HepG2 (cell line): ENCODE data around the gene SH2D3A. TPM values are rescaled to one million over a fixed set of nuclear protein-coding genes. Genes with fewer than 3 reads are reported as not detected.

Source experiments
- CC2D1A ChIP-seq: sonication (generic); formaldehyde crosslinking; IDR thresholded peaks from 2 replicates; pipeline ENCODE4 v1.8.1; 2023; ENCODE audit warnings: mild to moderate bottlenecking, missing genetic modification reagents
- KDM6A ChIP-seq: IDR thresholded peaks from 2 replicates; pipeline ENCODE4 v1.6.1; 2016; ENCODE audit warnings: low read depth
- MAFG ChIP-seq: sonication (generic); formaldehyde crosslinking; IDR thresholded peaks from 2 replicates; pipeline ENCODE4 v1.5.1; 2020; ENCODE audit warnings: mild to moderate bottlenecking, missing genetic modification reagents
- NFE2L1 ChIP-seq: sonication (generic); formaldehyde crosslinking; IDR thresholded peaks from 2 replicates; pipeline ENCODE4 v1.4.0; 2020; ENCODE audit warnings: missing genetic modification reagents, mild to moderate bottlenecking, borderline replicate concordance
- NFE2L2 ChIP-seq: fragments of 150-350 bp; IDR thresholded peaks from 2 replicates; pipeline ENCODE4 v1.6.1; 2014; ENCODE audit warnings: low read length
- RAD21 ChIP-seq: fragments of 450-650 bp; formaldehyde crosslinking; IDR thresholded peaks from 2 replicates; pipeline ENCODE4 v1.5.0; 2020; ENCODE audit warnings: mild to moderate bottlenecking
- RBAK ChIP-seq: sonication (generic); formaldehyde crosslinking; IDR thresholded peaks from 2 replicates; pipeline ENCODE4 v1.5.1; 2020; ENCODE audit warnings: mild to moderate bottlenecking, missing genetic modification reagents
- SP4 ChIP-seq: sonication (generic); formaldehyde crosslinking; IDR thresholded peaks from 2 replicates; pipeline ENCODE4 v1.8.1; 2023; ENCODE audit warnings: mild to moderate bottlenecking, missing genetic modification reagents
- STAT5B ChIP-seq: sonication (generic); formaldehyde crosslinking; IDR thresholded peaks from 2 replicates; pipeline ENCODE4 v1.4.0; 2020; ENCODE audit warnings: missing genetic modification reagents
- SYNCRIP ChIP-seq: fragments of 200-400 bp; formaldehyde crosslinking; IDR thresholded peaks from 2 replicates; pipeline ENCODE4 v1.6.1; 2018; ENCODE audit warnings: mild to moderate bottlenecking, low read depth, low read length; ENCODE audit not compliant: insufficient read depth
- TGIF2 ChIP-seq: IDR thresholded peaks from 2 replicates; pipeline ENCODE4 v1.6.1; 2016; ENCODE audit warnings: control low read depth, missing compliant biosample characterization
- ZMAT3 ChIP-seq: sonication (generic); formaldehyde crosslinking; conservative IDR thresholded peaks from 2 replicates; pipeline ENCODE4 v1.7.0; 2021; ENCODE audit warnings: missing genetic modification reagents
- ZNF33B ChIP-seq: sonication (generic); formaldehyde crosslinking; IDR thresholded peaks from 2 replicates; pipeline ENCODE4 v1.5.1; 2020; ENCODE audit warnings: mild to moderate bottlenecking, missing genetic modification reagents
- ZNF343 ChIP-seq: sonication (generic); formaldehyde crosslinking; IDR thresholded peaks from 2 replicates; pipeline ENCODE4 v1.4.0; 2020; ENCODE audit warnings: mild to moderate bottlenecking, missing genetic modification reagents
- ZNF619 ChIP-seq: sonication (generic); formaldehyde crosslinking; IDR thresholded peaks from 2 replicates; pipeline ENCODE4 v1.4.0; 2020; ENCODE audit warnings: mild to moderate bottlenecking, missing genetic modification reagents
- ZNF75D ChIP-seq: sonication (generic); formaldehyde crosslinking; IDR thresholded peaks from 2 replicates; pipeline ENCODE4 v1.8.1; 2023; ENCODE audit warnings: missing genetic modification reagents, mild to moderate bottlenecking, borderline replicate concordance
- ZNF777 ChIP-seq: sonication (generic); formaldehyde crosslinking; IDR thresholded peaks from 2 replicates; pipeline ENCODE4 v1.4.0; 2020; ENCODE audit warnings: missing genetic modification reagents
- polyA plus RNA-seq, 8 experiments: library from polyadenylated mRNA; depleted of rRNA in 3 of 8; stranded (reverse) in 7 of 8; unstranded in 1 of 8; fragments of >200 nt; fragmentation: Illumina TruSeq in 4 of 8; extraction: Trizol in 4 of 8; gene quantifications; 2 replicates each; pipeline versions ENCODE4 v1.2.1 to v1.2.3, GENCODE V29; 2011 to 2016; ENCODE audit warnings: low read depth in 4 of 8, missing spikeins in 1 of 8, mixed read lengths in 1 of 8; ENCODE audit not compliant: insufficient read depth in 1 of 8
- total RNA-seq, 5 experiments: library from RNA; depleted of rRNA; stranded (reverse); fragments of >200 nt; fragmentation: Illumina TruSeq; extraction: Trizol; gene quantifications; 2 replicates each; pipeline ENCODE4 v1.2.3, GENCODE V29; 2016; ENCODE audit warnings: low read depth in 1 of 5
- TF ChIP-seq, protein P1 (sequence below): sonication (generic); formaldehyde crosslinking; IDR thresholded peaks from 2 replicates; pipeline ENCODE4 v1.4.0; 2020; ENCODE audit warnings: missing genetic modification reagents
- TF ChIP-seq, protein P2 (sequence below): IDR thresholded peaks from 2 replicates; pipeline ENCODE4 v1.6.1; 2016; ENCODE audit warnings: missing compliant biosample characterization, missing genetic modification reagents, borderline replicate concordance
- TF ChIP-seq, protein P3 (sequence below): sonication (generic); formaldehyde crosslinking; IDR thresholded peaks from 2 replicates; pipeline ENCODE4 v1.4.0; 2020; ENCODE audit warnings: mild to moderate bottlenecking, missing genetic modification reagents
- TF ChIP-seq, protein P4 (sequence below): sonication (generic); formaldehyde crosslinking; IDR thresholded peaks from 2 replicates; pipeline ENCODE4 v1.4.0; 2020; ENCODE audit warnings: missing genetic modification reagents, mild to moderate bottlenecking, borderline replicate concordance
- TF ChIP-seq, protein P5 (sequence below): IDR thresholded peaks from 2 replicates; pipeline ENCODE4 v1.6.1; 2012; ENCODE audit warnings: low read length, improper control_type of control experiment

The SH2D3A gene
- total and polyA plus RNA-seq, 2 of the 13 experiments (the other 11 are each of a cell fraction or from before 2014, with no cell fraction given), result 1.0 to 2.2 TPM

DNA sequence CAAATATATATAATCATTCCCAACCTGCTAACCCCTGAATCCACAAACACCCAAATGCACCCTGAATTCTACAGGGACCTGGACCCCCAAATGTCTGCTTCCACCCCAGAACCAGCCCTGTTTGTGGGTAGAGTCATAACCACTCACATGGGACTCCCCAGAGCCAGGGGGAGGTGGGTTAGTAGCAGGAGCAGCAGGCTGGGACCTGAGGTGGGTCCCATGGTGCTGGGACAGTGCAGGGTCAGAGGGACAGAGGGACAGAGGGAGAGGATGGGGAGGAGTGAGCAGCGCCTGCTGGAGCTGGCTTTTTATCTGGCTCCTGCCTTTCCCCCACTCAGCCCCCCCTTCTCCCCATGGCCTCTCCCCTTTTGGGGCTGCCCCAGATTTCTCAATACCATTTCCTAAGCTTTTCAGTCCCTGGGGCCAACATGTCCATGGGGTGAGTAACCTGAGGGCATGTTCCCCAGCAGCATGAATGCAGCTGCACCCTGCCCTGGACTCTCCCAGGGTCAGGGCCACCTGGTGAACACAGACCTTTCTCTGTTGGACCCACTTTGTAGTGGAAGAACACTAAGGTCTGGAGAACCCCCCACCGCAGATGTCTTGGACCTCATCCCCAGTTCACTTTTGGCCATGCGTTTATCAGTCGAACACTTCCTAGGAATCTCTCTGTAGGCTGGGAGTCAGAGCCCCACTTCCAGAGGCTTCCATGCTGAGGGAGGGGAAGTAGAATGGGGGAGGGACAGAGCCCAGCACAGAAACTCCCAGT, 46.7 kb downstream of the SH2D3A start, which contains the start of gene C3 (continued):
- TF ChIP-seq KDM6A (CRISPR knock-in tag) (peak; percentile 77), CC2D1A (CRISPR knock-in tag) (0 out of 2 replicates have a peak, but pooled peaks have one; percentile 40), NFE2L2 (no peak), ZNF75D (CRISPR knock-in tag) (no peak), ZNF777 (CRISPR knock-in tag) (0 out of 2 replicates have a peak, but pooled peaks have one; percentile 21), TGIF2 (CRISPR knock-in tag) (peak; percentile 26), NFE2L1 (CRISPR knock-in tag) (no peak), RAD21 (CRISPR knock-in tag) (peak; percentile 64), ZNF619 (no peak), SYNCRIP (no peak), ZNF343 (CRISPR knock-in tag) (peak; percentile 62; the same call in 1 of the 2 replicates), ZNF33B (0 out of 2 replicates have a peak, but pooled peaks have one; percentile 52), STAT5B (CRISPR knock-in tag) (0 out of 2 replicates have a peak, but pooled peaks have one; percentile 51), RBAK (CRISPR knock-in tag) (no peak), ZMAT3 (CRISPR knock-in tag) (peak; percentile 88), SP4 (CRISPR knock-in tag) (peak; percentile 86), MAFG (no peak)
- TF ChIP-seq, protein P1, sequence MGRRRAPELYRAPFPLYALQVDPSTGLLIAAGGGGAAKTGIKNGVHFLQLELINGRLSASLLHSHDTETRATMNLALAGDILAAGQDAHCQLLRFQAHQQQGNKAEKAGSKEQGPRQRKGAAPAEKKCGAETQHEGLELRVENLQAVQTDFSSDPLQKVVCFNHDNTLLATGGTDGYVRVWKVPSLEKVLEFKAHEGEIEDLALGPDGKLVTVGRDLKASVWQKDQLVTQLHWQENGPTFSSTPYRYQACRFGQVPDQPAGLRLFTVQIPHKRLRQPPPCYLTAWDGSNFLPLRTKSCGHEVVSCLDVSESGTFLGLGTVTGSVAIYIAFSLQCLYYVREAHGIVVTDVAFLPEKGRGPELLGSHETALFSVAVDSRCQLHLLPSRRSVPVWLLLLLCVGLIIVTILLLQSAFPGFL (CRISPR knock-in tag), result no peak
- TF ChIP-seq, protein P2, sequence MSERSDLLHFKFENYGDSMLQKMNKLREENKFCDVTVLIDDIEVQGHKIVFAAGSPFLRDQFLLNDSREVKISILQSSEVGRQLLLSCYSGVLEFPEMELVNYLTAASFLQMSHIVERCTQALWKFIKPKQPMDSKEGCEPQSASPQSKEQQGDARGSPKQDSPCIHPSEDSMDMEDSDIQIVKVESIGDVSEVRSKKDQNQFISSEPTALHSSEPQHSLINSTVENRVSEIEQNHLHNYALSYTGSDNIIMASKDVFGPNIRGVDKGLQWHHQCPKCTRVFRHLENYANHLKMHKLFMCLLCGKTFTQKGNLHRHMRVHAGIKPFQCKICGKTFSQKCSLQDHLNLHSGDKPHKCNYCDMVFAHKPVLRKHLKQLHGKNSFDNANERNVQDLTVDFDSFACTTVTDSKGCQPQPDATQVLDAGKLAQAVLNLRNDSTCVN, result peak; percentile 93
- TF ChIP-seq, protein P3, sequence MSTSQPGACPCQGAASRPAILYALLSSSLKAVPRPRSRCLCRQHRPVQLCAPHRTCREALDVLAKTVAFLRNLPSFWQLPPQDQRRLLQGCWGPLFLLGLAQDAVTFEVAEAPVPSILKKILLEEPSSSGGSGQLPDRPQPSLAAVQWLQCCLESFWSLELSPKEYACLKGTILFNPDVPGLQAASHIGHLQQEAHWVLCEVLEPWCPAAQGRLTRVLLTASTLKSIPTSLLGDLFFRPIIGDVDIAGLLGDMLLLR, result 0 out of 2 replicates have a peak, but pooled peaks have one; percentile 34
- TF ChIP-seq, protein P4, sequence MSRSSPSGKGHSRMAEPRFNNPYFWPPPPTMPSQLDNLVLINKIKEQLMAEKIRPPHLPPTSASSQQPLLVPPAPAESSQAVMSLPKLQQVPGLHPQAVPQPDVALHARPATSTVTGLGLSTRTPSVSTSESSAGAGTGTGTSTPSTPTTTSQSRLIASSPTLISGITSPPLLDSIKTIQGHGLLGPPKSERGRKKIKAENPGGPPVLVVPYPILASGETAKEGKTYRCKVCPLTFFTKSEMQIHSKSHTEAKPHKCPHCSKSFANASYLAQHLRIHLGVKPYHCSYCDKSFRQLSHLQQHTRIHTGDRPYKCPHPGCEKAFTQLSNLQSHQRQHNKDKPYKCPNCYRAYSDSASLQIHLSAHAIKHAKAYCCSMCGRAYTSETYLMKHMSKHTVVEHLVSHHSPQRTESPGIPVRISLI (CRISPR knock-in tag), result peak; percentile 24; the same call in 1 of the 2 replicates
- TF ChIP-seq, protein P5, sequence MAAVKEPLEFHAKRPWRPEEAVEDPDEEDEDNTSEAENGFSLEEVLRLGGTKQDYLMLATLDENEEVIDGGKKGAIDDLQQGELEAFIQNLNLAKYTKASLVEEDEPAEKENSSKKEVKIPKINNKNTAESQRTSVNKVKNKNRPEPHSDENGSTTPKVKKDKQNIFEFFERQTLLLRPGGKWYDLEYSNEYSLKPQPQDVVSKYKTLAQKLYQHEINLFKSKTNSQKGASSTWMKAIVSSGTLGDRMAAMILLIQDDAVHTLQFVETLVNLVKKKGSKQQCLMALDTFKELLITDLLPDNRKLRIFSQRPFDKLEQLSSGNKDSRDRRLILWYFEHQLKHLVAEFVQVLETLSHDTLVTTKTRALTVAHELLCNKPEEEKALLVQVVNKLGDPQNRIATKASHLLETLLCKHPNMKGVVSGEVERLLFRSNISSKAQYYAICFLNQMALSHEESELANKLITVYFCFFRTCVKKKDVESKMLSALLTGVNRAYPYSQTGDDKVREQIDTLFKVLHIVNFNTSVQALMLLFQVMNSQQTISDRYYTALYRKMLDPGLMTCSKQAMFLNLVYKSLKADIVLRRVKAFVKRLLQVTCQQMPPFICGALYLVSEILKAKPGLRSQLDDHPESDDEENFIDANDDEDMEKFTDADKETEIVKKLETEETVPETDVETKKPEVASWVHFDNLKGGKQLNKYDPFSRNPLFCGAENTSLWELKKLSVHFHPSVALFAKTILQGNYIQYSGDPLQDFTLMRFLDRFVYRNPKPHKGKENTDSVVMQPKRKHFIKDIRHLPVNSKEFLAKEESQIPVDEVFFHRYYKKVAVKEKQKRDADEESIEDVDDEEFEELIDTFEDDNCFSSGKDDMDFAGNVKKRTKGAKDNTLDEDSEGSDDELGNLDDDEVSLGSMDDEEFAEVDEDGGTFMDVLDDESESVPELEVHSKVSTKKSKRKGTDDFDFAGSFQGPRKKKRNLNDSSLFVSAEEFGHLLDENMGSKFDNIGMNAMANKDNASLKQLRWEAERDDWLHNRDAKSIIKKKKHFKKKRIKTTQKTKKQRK, result no peak
